HL-60 (cell line): ENCODE data around the gene SORCS2.

Experiments
- GABPA ChIP-seq: IDR thresholded peaks from 2 replicates; pipeline ENCODE4 v1.6.1; 2012; ENCODE audit warnings: low read depth
- POLR2AphosphoS5 ChIP-seq: IDR thresholded peaks from 2 replicates; pipeline ENCODE4 v1.6.1; 2012; ENCODE audit warnings: low read depth
- SPI1 ChIP-seq: IDR thresholded peaks from 2 replicates; pipeline ENCODE4 v1.6.1; 2012; ENCODE audit warnings: low read depth, mild to moderate bottlenecking, borderline replicate concordance
- TF ChIP-seq, protein P1 (sequence below): IDR thresholded peaks from one replicate; pipeline ENCODE4 v1.5.1; 2011; ENCODE audit warnings: low read length, control low read depth, inconsistent platforms; ENCODE audit not compliant: insufficient read depth
- TF ChIP-seq, protein P2 (sequence below): IDR thresholded peaks from 2 replicates; pipeline ENCODE4 v1.6.1; 2012; ENCODE audit warnings: low read depth; ENCODE audit not compliant: insufficient replicate concordance

DNA sequence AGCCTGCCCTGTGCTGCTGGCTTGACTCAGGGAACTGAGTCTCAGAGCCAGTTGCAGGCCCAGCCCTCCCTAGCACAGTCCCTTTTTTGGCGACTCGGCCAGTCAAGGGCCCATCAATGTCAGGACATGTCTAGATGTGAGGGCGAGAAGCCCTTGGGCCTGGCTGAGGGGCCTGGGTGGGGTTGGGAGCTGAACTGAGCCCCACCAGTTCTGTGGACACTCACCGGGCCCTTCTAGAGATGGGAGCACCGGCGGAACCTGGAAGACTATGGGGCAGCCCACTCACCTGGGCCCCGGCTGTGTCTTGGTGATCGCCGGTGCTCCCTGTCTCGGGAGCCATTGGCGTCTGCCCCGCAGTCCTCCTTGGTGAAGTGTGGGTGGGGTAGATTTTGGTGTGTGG lies 501.4 kb downstream of the SORCS2 start:
- TF ChIP-seq, protein P1, sequence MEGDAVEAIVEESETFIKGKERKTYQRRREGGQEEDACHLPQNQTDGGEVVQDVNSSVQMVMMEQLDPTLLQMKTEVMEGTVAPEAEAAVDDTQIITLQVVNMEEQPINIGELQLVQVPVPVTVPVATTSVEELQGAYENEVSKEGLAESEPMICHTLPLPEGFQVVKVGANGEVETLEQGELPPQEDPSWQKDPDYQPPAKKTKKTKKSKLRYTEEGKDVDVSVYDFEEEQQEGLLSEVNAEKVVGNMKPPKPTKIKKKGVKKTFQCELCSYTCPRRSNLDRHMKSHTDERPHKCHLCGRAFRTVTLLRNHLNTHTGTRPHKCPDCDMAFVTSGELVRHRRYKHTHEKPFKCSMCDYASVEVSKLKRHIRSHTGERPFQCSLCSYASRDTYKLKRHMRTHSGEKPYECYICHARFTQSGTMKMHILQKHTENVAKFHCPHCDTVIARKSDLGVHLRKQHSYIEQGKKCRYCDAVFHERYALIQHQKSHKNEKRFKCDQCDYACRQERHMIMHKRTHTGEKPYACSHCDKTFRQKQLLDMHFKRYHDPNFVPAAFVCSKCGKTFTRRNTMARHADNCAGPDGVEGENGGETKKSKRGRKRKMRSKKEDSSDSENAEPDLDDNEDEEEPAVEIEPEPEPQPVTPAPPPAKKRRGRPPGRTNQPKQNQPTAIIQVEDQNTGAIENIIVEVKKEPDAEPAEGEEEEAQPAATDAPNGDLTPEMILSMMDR, result no peak
- TF ChIP-seq, protein P2, sequence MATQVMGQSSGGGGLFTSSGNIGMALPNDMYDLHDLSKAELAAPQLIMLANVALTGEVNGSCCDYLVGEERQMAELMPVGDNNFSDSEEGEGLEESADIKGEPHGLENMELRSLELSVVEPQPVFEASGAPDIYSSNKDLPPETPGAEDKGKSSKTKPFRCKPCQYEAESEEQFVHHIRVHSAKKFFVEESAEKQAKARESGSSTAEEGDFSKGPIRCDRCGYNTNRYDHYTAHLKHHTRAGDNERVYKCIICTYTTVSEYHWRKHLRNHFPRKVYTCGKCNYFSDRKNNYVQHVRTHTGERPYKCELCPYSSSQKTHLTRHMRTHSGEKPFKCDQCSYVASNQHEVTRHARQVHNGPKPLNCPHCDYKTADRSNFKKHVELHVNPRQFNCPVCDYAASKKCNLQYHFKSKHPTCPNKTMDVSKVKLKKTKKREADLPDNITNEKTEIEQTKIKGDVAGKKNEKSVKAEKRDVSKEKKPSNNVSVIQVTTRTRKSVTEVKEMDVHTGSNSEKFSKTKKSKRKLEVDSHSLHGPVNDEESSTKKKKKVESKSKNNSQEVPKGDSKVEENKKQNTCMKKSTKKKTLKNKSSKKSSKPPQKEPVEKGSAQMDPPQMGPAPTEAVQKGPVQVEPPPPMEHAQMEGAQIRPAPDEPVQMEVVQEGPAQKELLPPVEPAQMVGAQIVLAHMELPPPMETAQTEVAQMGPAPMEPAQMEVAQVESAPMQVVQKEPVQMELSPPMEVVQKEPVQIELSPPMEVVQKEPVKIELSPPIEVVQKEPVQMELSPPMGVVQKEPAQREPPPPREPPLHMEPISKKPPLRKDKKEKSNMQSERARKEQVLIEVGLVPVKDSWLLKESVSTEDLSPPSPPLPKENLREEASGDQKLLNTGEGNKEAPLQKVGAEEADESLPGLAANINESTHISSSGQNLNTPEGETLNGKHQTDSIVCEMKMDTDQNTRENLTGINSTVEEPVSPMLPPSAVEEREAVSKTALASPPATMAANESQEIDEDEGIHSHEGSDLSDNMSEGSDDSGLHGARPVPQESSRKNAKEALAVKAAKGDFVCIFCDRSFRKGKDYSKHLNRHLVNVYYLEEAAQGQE, result no peak
- TF ChIP-seq GABPA, result no peak
- TF ChIP-seq POLR2AphosphoS5, result no peak
- TF ChIP-seq SPI1, result no peak
